Activated effector memory CD4-positive, alpha-beta T cell treated with anti-CD3 and anti-CD28 coated beads, Interleukin-2, amount 50 U/mL, for 16 hours (primary cell): ENCODE results near the gene HSPA4L.

ENCODE experiments used
- DNase-seq: peaks from one replicate; pipeline ENCODE4 v3.0.0-alpha.2; 2020

Gene HSPA4L

DNA sequence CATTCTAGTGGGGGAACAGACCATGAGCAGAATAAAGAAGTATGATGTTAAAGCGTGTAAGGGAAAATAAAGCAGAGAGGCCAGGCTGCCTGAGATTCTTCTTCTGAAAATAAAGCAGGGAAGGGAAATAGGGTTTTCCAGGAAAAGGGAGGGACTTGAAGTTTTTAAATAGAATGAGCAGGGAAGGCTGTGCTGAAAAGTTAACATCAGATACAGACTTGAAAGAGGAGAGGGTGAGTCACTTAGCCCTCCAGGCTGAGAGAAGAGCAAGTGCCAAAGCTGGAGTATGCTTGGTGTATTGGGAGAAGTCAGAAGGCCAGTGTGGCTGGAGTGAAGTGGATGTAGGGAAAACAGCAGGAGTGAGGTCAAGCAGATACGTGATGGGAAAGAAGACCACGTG, 88.6 kb downstream of the HSPA4L start:
- DNase-seq: no peak

DNA sequence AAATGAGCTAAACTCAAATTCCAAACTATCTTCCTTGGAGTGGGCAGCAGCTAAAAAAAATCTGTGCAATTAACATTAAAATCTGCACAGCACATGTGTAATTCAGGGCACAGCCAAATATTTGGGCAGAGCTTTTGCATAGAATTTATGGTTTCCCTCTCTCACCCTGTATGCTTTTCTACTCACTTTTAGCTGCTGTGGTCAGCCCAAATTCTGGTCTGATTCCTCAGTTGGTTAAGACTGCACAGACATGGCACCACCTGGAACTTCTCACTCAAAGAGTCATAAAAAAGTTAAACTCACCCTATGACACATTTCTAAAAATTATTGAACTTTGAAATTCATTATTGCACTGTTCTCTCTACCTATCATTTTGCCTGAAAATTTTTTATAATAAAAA, 93.7 kb downstream of the HSPA4L start:
- no peak for DNase-seq

DNA sequence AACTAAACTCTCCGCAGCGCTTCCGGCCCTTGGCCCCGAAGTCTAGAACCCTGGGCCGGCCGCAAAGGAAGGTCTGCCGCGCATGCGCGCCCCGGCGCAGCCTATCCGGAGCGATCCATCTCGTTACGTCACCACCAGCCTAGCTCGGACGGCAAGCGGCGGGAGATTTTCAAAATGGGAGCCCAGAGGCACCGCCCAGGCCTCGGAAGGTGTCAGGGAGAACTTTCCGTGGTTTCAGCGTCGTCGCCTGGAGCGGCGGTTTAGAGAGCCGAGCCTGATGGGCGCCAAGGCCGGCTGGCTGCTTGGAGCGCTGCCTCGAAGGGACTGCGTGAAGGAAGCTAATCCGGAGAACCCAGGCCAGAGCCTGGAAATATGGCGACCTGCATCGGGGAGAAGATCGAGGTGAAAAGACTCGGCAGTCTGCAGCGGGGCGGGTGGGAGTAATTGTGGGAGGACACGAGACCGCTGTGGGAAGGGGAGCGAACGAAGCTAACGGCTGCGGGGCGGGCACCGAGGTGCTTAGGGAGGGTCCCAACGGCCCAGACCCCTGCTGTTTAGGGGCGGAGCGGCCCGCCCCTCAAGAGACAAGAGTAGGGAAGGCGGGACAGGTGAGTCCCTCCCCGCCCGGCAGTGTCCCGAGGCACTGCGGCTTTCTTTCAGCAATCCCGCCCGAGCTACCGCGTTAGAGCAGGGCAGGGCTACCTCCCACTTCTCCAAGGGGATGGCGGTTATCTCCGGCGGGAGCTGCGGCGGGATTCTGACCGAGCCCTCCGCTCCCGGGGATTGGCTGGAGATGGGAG, 98.8 kb downstream of the HSPA4L start, which contains the start of gene PLK4:
Gene PLK4, plus strand, starts transcription at position 131 of the 800 bp plus-strand sequence. Its CDS starts 242 bp downstream, at position 373.
- DNase-seq: peak; percentile 97

DNA sequence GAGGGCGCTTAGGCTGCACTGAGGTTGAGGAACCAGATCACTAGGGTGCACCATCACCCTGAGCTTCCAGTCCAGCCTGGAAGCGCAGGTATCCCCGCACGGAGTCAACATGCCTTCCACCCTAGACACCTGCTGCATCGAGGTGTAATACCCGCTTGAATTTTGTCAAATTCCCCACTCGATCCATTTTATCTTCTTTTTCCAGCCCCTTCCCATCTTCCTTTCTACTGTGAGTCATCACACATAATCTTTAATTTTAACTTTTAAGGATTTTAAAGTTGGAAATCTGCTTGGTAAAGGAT, 99.4 kb downstream of the HSPA4L start:
- DNase-seq: no peak

DNA sequence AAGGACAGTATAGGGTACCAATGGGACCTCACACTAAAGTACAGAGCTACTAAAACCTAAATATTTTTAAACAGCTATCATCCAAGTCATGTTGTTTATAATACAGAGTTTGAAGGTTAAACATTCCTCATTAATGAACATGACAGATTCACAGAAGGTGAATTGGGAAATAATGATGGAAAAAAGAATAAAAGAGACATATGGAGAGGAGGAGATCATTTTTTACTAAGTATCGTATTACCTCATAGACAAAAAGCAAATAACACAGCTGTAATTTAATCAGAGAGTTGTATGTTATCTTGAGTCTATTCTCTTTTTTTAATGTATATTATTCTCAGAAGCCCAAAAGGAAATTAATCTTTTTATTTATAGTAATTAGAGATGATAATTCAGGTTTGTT, 106.4 kb downstream of the HSPA4L start:
- no peak for DNase-seq

DNA sequence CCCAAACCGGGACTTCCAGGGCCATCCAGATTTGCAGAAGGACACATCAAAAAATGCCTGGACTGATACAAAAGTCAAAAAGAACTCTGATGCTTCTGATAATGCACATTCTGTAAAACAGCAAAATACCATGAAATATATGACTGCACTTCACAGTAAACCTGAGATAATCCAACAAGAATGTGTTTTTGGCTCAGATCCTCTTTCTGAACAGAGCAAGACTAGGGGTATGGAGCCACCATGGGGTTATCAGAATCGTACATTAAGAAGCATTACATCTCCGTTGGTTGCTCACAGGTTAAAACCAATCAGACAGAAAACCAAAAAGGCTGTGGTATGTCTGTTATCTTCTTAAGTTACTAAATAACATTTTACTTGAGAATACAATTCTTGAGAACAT, 107.8 kb downstream of the HSPA4L start:
- no peak for DNase-seq
